NCI-H1105 treated with DMSO at 0.1 percent for 48 hours (cell line): Measurements from ENCODE around the gene DIRAS2.
"Not testable (repeated sequence)": the region's sequence is repeated elsewhere in the genome, so short reads cannot be mapped to it uniquely, and the experiment has no call there.

ENCODE experiments used
- DNase-seq: peaks from one replicate; lab custom pipeline; 2025; lab: John Stamatoyannopoulos, UW

Gene DIRAS2, protein sequence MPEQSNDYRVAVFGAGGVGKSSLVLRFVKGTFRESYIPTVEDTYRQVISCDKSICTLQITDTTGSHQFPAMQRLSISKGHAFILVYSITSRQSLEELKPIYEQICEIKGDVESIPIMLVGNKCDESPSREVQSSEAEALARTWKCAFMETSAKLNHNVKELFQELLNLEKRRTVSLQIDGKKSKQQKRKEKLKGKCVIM

DNA sequence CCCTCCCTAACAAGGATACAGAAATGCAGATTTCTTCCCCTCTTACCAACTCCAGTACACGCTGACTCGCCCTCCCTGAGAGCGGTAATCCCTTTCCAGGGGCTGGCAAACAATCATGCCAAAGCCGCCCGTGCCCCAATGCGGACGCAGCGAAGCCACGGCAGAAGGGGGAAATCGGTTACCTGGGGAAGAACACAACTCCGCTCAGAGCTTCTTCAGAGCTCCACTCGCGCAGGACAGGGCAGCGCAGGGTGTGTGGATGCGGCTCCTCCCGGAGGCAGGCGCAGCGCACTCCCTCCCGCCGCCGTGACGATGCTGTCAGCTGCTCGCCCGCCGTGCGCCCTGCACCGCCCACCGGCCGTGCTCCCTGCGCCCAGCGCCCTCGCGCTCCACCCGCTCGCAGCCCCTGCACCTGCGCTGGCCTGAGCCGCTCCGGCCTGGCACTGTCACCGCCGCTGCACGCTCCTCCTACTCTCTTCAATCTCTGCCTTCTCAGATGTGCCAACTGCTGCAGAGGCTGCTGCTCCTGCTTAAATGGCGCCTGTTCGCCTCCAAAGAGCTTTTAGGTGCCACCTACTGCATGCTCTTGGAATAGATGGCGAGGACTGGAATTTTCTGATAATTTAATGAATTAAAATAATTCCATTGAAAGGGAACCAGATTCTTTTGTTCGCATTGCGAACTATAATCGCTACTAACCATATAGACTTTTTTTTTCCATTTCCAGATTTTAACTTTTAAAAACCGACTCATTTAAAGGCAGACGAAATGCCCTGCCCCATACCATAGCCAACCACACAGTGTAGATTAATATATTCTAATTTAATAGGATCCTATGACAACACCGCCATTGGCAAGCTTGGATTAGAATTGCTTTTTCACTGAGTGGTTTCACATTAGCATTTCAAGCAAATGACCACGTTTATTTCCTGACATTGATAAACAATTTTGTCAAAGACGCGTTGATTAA is at the start of gene DIRAS2:
Gene DIRAS2, minus strand, starts transcription at position 255 of the 970 bp plus-strand sequence. CDS start 28,997 bp downstream, outside the sequence.
- DNase-seq: peak; percentile 95

DNA sequence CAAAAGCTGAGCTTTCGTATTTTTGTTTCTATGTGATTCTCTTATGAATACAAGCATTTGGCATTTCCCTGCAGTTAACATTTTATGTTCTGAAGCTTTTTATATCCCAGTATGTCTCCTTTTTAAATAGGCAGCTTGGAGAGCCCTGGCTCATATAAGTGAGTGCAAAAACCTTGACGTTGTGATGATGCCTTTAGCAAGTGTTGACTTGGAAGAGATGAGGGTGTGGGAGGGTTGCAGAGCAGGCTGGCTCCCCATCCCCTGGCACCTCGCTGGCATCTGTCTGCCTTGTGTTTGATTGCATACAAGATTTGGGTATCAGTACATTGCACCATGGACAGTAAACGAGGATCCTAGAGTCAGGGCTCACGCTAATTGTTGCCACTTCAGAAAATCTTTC is 42.1 kb upstream of the DIRAS2 start:
- no peak for DNase-seq

DNA sequence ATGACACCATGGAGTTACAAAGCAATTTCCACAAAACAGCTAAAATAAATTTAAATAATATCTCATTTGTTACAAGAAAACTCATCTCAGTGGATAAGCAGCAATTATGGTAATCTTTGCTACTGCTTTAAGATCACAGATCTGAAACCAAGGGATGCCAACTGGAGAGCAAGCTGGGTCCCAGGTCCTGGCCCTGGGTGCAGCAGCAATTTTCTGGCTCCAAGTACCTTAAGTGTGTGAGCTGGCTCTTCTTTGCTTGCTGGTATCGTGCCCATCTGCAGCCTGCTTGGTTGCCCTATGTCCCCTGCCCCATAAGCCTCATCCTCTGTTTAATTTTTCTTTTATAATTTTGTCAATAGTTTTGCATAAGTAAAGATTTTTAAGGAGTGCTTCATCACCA is 41.5 kb upstream of the DIRAS2 start:
- no peak for DNase-seq

DNA sequence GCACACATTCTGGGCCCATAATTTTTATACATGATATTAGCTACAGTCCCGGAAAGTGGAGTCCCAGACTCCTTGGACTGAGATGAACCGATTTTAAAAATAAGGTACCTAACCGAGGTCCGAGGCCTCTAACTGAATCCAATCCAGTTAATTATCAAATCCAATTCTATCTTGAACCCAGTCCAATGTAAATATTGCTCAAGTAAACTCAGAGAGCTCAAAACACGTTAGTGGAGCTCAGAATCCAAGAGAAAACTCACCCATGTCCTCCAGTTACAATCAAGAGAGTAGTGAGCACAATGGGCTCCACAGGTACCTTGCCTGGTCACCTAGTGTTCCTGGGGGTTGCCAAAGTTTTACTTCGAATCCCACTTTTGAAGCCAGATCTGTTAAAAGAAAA is 37.9 kb upstream of the DIRAS2 start:
- no peak for DNase-seq

DNA sequence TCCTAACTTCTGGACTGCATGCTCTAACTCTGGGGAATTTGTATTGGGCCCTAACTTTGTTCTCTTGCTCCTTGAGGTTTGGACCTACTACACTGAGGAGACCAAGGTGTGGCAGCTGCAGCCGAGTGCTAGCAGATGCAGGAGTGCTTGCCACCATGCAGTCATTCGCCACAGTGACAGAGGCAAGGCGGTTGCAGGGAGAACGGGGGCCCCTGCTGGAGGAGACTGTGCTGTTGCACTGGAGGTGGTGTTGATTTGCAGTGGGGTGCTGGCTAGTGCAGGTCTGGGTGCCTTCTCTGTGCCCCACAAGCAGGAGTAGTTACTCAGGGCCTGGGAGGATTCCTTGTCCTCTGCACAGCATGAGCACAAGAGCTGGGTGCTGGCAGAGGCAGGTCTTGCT is 22.4 kb upstream of the DIRAS2 start:
- DNase-seq: no peak

DNA sequence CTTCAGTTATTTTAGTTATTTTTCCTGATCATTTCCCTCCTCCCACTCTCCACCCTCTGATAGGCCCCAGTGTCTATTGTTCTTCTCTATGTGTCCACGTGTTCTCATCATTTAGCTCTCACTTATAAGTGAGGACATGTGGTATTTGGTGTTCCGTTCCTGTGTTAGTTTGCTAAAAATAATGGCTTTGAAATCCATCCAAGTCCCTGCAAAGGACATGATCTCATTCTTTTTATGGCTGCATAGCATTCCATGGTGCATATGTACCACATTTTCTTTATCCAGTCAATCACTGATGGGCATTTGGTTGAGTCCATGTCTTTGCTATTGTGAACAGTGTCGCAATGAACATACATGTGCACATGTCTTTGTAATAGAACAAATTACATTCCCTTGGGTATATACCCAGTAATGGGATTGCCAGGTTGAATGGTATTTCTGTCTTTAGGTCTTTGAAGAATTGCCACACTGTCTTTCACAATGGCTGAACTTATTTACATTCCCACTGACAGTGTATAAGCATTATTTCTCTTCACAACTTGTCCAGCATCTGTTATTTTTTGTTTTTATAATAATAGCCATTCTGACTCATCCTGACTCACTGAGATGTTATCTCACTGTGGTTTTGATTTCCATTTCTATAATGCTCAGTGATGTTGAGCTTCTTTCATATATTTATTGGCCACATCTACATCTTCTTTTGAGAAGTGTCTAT is 17.2 kb upstream of the DIRAS2 start:
- no peak for DNase-seq

DNA sequence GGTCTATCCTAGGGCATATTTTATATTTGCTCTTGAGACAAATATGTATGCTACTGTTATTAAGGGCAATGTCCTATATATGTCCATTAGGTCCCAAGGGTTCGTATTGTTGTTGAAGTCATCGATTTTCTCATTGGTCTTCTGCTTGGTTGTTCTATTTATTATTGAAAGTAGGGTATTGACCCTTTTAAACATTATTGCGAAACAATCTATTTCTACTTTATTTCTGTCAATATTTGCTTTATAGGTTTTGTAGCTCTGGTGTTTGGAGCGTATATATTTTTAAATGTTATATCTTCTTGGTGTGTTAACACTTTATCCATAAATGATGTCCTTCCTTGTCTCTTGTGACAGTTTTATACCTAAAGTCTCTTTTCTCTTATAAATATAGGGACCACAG is 16.2 kb upstream of the DIRAS2 start:
- DNase-seq: no peak

DNA sequence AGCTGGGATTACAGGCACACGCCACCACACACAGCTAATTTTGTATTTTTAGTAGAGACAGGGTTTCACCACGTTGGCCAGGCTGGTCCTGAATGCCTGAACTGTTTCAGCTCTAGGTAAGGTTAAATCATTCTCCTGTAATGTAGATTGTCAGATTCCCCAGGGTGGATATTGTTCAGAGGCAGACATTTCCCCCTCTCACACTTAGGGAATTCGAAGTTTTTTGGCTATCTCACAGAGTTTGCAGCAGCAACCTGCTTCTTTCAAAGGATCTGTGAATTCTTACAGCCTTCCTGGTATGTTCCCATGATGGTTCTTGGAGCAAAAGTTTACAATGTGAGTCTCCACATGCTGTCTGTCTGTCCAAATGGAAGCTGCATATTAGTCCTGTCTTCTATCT is 15.6 kb upstream of the DIRAS2 start:
- no peak for DNase-seq

DNA sequence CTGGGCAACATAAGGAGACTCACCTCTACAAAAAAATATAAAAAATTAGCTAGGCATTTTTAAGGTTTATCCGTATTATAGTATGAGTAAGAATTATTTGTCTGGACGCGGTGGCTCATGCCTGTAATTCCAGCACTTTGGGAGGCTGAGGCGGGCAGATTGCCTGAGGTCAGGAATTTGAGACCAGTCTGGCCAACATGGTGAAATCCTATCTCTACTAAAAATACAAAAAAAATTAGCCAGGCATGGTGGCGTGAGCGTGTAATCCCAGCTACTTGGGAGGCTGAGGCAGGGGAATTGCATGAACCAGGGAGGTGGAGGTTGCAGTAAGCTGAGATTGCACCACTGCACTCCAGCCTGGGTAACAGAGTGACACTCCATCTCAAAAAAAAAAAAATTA is 14.3 kb upstream of the DIRAS2 start:
- not testable (repeated sequence) for DNase-seq

DNA sequence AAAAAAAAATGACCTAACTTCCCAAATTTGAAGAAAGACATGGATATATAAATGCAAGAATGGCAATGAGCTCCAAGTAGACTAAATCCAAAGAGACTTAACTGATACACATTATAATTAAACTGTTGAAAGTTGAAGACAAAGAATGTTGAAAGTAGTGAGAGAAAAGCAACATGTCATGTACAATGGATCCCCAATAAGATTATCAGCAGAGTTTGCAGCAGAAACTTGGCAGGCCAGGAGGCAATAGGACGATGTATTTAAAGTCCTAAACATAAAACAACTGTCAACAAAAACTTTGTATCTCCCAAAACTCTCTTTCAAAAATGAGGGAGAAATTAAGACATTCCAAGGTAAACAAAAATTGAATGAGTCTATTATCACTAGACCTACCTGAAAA is 8.6 kb upstream of the DIRAS2 start:
- no peak for DNase-seq

DNA sequence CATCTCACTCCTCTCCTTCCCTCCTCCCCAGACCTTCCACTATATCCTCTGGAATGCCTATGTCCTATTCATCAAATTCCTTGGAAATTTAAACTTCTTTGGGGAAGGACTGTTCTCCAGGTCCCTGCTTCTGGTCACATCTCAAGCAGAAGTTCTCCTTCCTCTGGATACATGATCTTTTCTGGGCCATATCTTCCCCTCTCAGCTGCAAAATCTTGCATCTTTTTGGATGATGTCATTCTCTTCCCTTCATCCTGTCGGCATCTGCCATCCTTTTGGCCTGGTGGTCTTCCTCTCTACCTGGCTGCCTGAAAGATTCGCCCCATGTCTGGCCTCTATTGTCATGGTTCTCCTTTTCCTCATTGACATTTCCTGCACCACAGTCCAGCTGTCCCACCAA is 5.2 kb upstream of the DIRAS2 start:
- DNase-seq: no peak

DNA sequence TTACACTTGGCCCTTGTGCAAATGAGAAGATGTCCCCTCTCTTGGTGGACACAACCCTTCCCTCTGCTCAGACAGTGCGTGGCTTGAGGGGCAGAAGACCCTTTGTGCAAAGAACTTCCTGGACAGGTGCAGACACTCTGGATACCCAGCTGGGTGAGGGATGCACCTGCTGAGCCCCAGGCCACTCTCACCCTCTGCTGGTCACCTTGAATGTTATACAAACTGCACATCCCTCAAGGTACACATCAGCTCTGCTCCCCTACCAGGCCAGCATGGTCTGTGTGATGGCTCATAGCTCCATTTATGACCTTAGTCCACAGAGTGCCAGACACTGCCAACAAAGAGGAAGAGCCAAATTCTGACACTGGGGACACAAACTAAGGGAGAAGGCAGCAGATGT is 3.1 kb upstream of the DIRAS2 start:
- DNase-seq: no peak

DNA sequence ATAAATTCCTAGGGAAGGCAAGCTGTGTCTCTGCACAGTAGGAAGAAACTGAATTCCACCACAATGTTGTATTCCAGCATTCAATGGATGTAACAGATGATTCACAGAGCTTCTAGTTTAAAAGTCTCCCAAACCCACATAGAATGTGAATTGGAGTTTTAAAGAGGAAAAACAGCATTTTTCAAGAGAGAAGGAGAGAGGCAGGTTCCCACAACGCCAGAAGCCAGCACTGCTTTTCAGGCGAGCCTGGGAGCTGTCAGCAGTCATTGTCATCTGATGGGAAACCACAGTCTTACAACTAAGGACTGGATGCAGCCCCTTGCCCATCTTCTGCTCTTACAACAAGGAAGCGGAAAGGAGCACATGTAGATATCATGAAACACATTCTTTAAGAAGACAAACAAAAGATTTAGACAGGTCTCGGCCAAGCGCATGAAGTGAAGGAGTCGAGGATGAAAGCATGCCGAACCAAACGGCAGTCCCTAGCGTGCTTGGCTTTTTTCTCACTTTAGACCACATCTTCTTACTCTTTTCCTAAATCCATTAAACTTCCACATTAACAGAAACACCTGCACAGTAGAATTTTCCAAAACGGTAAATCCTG is 638 bp downstream of the DIRAS2 start:
- DNase-seq: no peak

DNA sequence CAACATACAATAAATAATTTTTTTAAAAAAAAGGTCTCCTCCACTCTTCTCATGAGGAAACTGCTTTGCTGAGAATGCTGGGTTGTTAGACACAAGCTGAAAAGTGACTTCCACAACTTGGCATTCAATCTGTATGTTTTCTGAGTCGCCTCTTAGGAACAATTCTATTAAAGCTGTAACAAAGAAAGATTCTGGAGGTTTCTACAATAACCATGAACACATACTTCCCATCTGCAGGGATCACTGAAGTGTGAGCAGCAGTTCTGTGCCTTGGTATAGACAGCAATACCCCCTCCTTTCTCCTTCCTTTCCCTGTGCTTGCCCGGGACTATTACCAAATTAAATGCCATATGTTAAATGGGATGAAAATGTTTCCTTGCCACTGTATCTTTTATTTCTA is 1.5 kb downstream of the DIRAS2 start:
- DNase-seq: no peak

DNA sequence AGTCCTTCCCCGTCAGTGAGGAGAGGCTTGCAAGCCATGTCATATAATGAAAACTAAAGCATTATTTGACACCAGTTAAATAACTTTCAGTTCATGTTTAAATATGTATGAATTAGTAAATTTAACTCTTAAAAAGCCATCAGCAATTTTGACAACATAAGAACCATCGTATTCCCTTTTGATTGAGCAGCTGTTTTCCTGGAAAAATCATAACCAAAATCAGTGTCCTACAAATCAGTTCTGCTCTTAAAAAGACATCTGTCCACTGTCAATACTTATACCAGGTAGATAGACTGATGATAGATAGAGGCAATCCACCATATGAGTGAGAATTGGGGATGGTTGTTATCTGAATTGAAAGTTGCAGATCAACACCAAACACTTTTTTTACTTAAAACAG is 2.3 kb downstream of the DIRAS2 start:
- no peak for DNase-seq

DNA sequence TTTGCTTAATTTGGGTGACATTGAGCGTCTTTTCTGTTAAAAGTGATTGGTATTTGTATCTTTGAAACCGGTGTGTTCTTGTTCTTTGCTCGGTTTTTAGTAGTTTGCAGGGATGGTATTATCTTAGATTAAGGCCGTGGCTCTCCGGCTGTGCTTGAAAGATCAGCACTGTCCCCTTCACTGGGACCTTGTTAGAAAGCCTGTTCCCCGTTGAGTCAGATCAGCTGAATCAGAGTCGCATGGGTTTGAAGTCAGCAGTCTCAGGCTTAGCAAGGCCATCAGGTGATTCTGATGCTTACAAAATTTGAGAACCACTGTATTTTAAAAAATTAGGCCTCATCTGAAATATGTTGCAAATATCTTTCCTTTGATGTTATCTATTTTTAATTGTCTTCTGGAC is 5.0 kb downstream of the DIRAS2 start:
- no peak for DNase-seq

DNA sequence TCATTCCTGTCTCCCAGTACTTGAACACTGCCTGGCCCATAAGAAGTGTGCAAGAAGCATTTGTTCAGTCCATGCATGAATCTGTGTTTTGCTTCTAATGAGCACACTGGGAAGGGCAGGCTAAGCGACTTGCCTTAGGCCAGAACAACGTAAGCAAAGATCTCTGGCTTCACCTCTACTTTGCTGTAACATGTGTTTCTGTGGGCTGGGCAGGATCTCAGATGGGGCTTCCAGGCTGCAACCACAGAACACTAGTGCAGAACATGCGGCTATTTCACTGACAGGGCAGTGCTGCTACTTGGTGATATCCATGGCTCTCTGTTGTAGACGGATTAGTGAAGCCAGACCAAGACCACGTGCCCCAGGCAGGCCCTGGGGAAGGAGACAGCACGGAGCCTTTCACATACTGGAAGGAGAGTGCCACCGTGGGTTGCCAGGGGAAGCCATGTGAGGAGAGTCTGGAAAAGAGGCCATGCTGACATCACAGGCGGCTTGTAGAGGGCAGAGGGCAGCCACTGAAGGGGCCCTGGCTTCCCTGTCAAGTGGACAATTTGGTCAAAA is 9.9 kb downstream of the DIRAS2 start:
- no peak for DNase-seq

DNA sequence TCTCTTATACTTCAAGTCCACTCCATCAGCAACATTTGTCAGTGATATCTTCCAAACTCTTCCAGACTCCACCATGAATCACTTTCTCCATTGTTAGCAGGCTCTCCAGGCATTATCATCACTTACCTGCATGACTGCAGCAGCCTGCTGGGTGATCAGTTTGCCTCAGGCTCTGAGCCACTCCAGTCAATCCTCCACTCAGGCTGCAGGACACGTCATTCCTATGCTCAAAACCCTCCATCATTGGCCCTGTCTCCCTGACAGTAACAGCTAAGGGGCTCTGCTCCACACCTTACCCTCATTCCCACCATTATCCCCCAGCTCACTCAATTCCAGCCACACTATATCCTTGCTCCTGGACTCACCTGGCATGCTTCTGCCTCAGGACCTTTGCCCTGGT is 10.7 kb downstream of the DIRAS2 start:
- DNase-seq: no peak

DNA sequence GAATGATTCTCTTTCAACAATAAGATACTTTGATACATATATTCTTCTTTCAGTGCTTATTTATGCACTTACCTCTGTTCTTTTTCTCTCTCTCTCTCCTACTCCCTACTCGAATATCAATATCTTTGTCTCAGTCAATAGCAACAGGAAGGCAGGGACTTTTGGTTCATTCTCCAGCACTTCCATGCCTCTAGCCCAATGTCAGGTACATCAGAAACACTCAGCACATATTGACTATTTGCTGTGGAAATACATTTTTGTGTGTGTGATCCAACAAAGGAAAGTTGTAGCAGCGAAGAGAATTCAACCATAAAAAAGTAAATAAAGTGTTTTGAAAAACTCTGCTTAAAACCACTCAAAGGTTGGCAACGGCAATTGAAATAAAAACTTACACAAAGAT is 12.6 kb downstream of the DIRAS2 start:
- no peak for DNase-seq

DNA sequence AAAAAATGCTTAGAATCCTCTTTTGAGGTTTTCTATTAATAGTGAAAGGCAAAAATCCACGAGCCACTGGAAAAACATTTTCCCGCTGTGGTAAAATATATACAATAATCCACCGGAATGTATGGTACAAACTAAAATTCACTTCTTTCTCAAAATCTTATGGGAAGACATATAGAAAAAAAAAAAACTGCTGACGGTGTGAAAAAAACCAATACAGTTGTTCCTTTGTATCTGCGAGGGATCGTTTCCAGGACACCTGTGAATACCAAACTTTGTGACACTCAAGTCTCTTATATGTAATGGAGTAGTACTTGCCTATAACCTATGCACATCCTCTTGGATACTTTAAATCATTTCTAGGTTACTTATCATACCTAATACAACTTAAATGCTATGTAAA is 13.3 kb downstream of the DIRAS2 start:
- no peak for DNase-seq

DNA sequence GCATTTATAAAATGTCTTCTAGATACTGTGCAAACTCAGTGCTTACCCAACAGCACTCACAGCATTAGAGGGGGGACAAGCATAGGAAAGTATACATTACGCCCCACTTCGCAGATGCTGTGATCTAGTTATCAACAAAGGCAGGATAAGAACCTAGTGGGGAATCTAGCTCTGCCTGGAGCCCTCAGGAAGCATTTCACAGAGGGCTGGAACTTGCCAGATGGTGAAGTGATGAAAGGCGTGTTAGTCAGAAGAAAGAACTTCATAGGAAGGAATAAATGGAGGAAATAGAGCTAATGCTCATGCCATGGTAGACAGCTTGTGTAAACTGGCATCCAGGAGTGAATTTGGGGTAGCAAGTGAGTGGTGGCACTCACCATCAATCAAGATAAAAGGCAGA is 25.8 kb downstream of the DIRAS2 start:
- no peak for DNase-seq

DNA sequence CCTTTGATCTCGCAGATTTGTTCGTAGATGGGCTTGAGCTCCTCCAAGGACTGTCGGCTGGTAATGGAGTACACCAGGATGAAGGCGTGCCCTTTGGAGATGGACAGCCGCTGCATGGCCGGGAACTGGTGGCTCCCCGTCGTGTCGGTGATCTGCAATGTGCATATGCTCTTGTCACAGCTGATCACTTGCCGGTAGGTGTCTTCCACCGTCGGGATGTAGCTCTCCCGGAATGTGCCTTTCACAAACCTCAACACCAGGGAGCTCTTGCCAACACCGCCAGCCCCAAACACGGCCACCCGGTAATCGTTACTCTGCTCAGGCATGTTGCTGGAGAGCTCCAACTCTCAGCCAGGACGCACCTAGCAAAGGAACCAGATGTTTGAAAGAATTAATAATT is 29.1 kb downstream of the DIRAS2 start:
- no peak for DNase-seq
